ENCODE measurements around the gene RAB7A.

- TF ChIP-seq, protein P1, sequence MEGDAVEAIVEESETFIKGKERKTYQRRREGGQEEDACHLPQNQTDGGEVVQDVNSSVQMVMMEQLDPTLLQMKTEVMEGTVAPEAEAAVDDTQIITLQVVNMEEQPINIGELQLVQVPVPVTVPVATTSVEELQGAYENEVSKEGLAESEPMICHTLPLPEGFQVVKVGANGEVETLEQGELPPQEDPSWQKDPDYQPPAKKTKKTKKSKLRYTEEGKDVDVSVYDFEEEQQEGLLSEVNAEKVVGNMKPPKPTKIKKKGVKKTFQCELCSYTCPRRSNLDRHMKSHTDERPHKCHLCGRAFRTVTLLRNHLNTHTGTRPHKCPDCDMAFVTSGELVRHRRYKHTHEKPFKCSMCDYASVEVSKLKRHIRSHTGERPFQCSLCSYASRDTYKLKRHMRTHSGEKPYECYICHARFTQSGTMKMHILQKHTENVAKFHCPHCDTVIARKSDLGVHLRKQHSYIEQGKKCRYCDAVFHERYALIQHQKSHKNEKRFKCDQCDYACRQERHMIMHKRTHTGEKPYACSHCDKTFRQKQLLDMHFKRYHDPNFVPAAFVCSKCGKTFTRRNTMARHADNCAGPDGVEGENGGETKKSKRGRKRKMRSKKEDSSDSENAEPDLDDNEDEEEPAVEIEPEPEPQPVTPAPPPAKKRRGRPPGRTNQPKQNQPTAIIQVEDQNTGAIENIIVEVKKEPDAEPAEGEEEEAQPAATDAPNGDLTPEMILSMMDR (IDR thresholded peaks at IDR 0.05) = no peak
- TF ChIP-seq EZH2 (IDR thresholded peaks at IDR 0.05; ENCODE audit: borderline replicate concordance, insufficient read depth, low read depth, low read length, poor library complexity, severe bottlenecking) = no peak
Measured at GRCh38 chr3:128712848-128713247, 13.1 kb upstream of the RAB7A start.

All from B cell (primary cell).